D721Med (cell line): ENCODE measurements around the gene CNEP1R1.

ENCODE experiments used
- DNase-seq: peaks from one replicate; pipeline ENCODE4 v3.0.0; 2011; ENCODE audit warnings: low spot score; ENCODE audit not compliant: insufficient read length
- FAIRE-seq: peaks from 2 replicates; lab custom pipeline; 2011; peaks lifted over from hg19 to GRCh38; lab: Jason Lieb, UNC
- CTCF ChIP-seq: IDR thresholded peaks from 2 replicates; pipeline ENCODE4 v1.5.1; 2012; ENCODE audit warnings: mild to moderate bottlenecking, control low read depth; ENCODE audit not compliant: insufficient read depth; ENCODE audit errors: missing control alignments

CNEP1R1 gene

GRCh38 chr16:50024684-50025536 lies at the start of gene CNEP1R1:
TSS of gene CNEP1R1 (plus strand) at chr16:50025225. CDS start at chr16:50025316, 91 bp downstream.
- peak; percentile 42 for DNase-seq
- peak; percentile 96 for TF ChIP-seq CTCF
- FAIRE-seq = no peak

- DNase-seq (no peak), FAIRE-seq (no peak)
- TF ChIP-seq CTCF = no peak
These were observed 47.6 kb upstream of the CNEP1R1 start for GRCh38 chr16:49977427-49977826.

- TF ChIP-seq CTCF = no peak
- FAIRE-seq (no peak), DNase-seq (no peak)
These were observed 46.3 kb upstream of the CNEP1R1 start for GRCh38 chr16:49978569-49979326.

- no peak for DNase-seq
- no peak for FAIRE-seq
- TF ChIP-seq CTCF = no peak
These were observed 44.9 kb upstream of the CNEP1R1 start for GRCh38 chr16:49980166-49980565.

GRCh38 chr16:49986351-49987124 lies 38.5 kb upstream of the CNEP1R1 start:
- DNase-seq (no peak), FAIRE-seq (no peak)
- no peak for TF ChIP-seq CTCF

- no peak for DNase-seq
- no peak for FAIRE-seq
These were observed 37.6 kb upstream of the CNEP1R1 start for GRCh38 chr16:49987381-49987780.

More at GRCh38 chr16:49987381-49987780, 37.6 kb upstream of the CNEP1R1 start:
- no peak for TF ChIP-seq CTCF
